Activated CD4-positive, alpha-beta T cell treated with anti-CD3 and anti-CD28 coated beads, Interleukin-10, Interleukin-2, amounts not matched to agents 100 ng/mL and 50 ng/mL, durations not matched to agents 16 hours and 8 hours (primary cell): Measurements from ENCODE around the gene CPSF7.

Experiments used
- DNase-seq: peaks from one replicate; pipeline ENCODE4 v3.0.0-alpha.2; 2020

CPSF7 gene

GRCh38 chr11:61353131-61354067, 76.4 kb downstream of the CPSF7 start:
- no peak for DNase-seq
